ENCODE results near the gene OGDHL. TPM values are rescaled to one million over a fixed set of nuclear protein-coding genes. Genes with fewer than 3 reads are reported as not detected.

Gene OGDHL
- total RNA-seq, 1 experiment from 2014 or later: 2.6 TPM

DNA sequence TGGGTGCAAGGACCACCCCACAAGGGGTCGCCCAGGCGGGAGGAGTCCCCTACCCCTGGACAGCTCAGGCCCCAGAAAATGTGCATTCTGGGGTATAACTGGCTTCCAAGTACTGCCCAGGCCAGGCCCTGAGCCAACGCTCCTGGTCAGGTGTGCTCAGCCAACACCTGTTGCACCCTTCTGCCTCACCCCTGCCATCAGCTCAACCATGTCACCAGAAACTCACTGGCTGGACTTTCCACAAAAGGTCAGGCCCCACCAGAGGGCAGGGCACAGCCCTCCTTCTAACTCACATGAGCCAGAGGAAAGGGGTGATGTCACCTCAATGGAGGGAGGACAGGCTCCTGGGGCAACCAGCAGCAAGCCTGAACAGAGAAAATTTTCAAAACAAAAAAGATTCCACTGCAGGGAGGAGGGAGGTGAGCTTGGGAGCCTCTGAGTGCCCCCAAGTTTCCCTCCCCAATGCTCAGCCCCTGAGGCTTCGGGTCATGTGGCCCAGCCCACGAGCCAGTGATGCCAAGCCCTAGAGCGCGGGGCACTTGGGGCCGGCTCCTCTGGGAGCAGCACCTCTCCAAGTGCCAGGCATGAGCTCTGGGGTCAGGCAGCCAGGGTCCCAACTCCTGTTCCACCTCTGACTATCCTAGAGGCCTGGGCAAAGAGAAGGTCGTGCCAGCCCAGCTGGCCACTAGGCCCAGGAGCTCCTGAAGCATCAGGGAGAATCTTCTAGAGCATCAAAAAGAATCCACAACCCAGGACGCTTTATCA, 2.2 kb downstream of the OGDHL start:
- ATAC-seq: no peak
- Histone ChIP-seq H3K79me2 (ENCODE audit: low read length) (no peaks in the 10 kb centered on the region), H3K4me2 (ENCODE audit: low read length) (no peak overlapping the region), H3K9ac (ENCODE audit: low read length) (no peak overlapping the region), H3K9me2 (replicated peaks; ENCODE audit: low read length) (no peaks in the 10 kb centered on the region), H3K27ac (ENCODE audit: low read length) (no peak overlapping the region), H2AFZ (ENCODE audit: low read length) (no peak overlapping the region), H3K4me3 (ENCODE audit: low read length) (no peak overlapping the region), H3K36me3 (ENCODE audit: low read depth, low read length) (no peaks in the 10 kb centered on the region), H3K4me1 (ENCODE audit: insufficient read depth, low read length) (peaks cover 4% of the 10 kb centered on the region; the same call in 1 of the 2 replicates), H3F3A (ENCODE audit: low read length, unreplicated experiment) (no peaks in the 10 kb centered on the region), H3K9me3 (ENCODE audit: low read length) (no peaks in the 10 kb centered on the region), H3K27me3 (ENCODE audit: low read length) (peaks cover 40% of the 10 kb centered on the region), H4K20me1 (ENCODE audit: low read length) (no peaks in the 10 kb centered on the region)
- POLR2A ChIA-PET (ENCODE audit: unreplicated experiment): interaction anchor here (0.5 kb wide), 1 partner anchor 93 kb away, joined by 18 read pairs; no protein-coding TSS in a partner anchor
- CTCF ChIA-PET: no interaction called here
- intact Hi-C loops (cut with micrococcal nuclease): no loop called here
- TF ChIP-seq EZH2phosphoT487 (IDR thresholded peaks at IDR 0.05; ENCODE audit: borderline replicate concordance, low read length) (no peak), EZH2 (IDR thresholded peaks at IDR 0.05; ENCODE audit: low read length, unreplicated experiment) (no peak)
- TF ChIP-seq, protein P1, sequence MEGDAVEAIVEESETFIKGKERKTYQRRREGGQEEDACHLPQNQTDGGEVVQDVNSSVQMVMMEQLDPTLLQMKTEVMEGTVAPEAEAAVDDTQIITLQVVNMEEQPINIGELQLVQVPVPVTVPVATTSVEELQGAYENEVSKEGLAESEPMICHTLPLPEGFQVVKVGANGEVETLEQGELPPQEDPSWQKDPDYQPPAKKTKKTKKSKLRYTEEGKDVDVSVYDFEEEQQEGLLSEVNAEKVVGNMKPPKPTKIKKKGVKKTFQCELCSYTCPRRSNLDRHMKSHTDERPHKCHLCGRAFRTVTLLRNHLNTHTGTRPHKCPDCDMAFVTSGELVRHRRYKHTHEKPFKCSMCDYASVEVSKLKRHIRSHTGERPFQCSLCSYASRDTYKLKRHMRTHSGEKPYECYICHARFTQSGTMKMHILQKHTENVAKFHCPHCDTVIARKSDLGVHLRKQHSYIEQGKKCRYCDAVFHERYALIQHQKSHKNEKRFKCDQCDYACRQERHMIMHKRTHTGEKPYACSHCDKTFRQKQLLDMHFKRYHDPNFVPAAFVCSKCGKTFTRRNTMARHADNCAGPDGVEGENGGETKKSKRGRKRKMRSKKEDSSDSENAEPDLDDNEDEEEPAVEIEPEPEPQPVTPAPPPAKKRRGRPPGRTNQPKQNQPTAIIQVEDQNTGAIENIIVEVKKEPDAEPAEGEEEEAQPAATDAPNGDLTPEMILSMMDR (conservative IDR thresholded peaks at IDR 0.05; ENCODE audit: low read depth, low read length): no peak
- BruUV-seq (replicated peaks): no TSS peak
- DNase-seq: no peak

DNA sequence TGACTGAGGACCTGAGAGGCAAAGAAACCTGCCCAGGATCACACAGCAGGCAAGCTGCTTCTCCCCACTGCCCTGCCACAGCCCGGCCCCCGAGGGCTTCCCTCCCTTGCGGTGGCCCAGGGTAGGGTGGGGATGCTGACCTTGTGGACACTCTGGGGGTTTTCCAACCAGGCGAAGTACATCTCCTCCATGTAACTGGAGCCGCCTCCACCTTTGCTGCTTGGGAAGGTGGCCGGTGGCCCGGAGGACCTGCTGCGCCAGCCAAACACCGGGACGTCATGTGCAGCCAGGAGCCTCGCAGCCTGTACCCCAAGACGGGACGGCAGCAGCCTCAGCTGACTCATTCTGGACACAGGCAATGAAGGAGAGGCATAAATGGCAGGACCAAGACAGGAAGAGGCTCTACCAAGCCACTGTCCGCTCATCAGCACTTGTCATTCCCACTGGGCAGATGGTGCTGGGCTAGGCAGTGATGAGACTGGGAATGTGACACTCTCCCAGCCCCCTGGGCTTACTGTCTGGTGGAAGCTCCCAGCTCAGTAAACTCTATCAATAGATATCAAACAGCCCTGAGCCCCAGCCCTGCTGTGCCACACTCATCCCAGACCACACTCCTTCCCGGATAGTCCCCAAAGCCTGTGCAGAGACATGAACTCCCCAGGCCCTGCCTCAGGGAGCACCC, 3.7 kb downstream of the OGDHL start:
- Histone ChIP-seq H2AFZ (ENCODE audit: low read length) (no peak overlapping the region), H3K27me3 (ENCODE audit: low read length) (peaks cover 30% of the 10 kb centered on the region), H3K4me3 (ENCODE audit: low read length) (no peak overlapping the region), H3K27ac (ENCODE audit: low read length) (no peak overlapping the region), H3K79me2 (ENCODE audit: low read length) (no peaks in the 10 kb centered on the region), H3K9me2 (replicated peaks; ENCODE audit: low read length) (no peaks in the 10 kb centered on the region), H3K36me3 (ENCODE audit: low read depth, low read length) (no peaks in the 10 kb centered on the region), H3K4me1 (ENCODE audit: insufficient read depth, low read length) (peaks cover 4% of the 10 kb centered on the region; the same call in 1 of the 2 replicates), H3F3A (ENCODE audit: low read length, unreplicated experiment) (no peaks in the 10 kb centered on the region), H4K20me1 (ENCODE audit: low read length) (no peaks in the 10 kb centered on the region), H3K9me3 (ENCODE audit: low read length) (no peaks in the 10 kb centered on the region), H3K9ac (ENCODE audit: low read length) (no peak overlapping the region), H3K4me2 (ENCODE audit: low read length) (no peak overlapping the region)
- no peak for TF ChIP-seq EZH2phosphoT487 (IDR thresholded peaks at IDR 0.05; ENCODE audit: borderline replicate concordance, low read length)
- no peak for TF ChIP-seq EZH2 (IDR thresholded peaks at IDR 0.05; ENCODE audit: low read length, unreplicated experiment)
- TF ChIP-seq, protein P1 (conservative IDR thresholded peaks at IDR 0.05; ENCODE audit: low read depth, low read length): no peak
- DNase-seq (no peak), ATAC-seq (no peak)
- ChIA-PET POLR2A (ENCODE audit: unreplicated experiment) (no interaction called here), CTCF (no interaction called here)
- BruUV-seq (replicated peaks): no TSS peak
- intact Hi-C loops (cut with micrococcal nuclease): no loop called here

DNA sequence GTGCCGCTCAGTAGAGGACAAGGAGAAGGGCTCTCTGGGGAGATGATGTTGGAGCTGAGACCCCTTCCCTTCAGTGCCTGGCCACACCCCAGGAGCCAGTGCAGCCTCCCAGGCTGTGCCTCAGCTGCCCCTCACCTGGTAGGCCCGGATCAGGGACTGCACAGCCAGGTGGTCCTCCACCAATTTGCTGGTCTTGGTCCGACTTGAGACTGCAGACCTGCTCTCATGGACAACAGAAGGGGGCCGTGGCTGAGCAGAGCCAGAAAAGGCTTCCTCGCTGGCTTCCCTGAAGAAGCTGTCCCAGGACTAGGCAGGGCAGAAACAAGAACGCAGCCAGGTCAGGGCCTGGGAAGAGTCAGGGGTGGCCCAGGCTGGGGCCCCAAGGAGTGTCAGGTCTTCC, 5.5 kb downstream of the OGDHL start:
- Histone ChIP-seq H3F3A (ENCODE audit: low read length, unreplicated experiment) (no peaks in the 10 kb centered on the region), H4K20me1 (ENCODE audit: low read length) (no peaks in the 10 kb centered on the region), H3K4me1 (ENCODE audit: insufficient read depth, low read length) (peaks cover under 1% of the 10 kb centered on the region; the same call in 1 of the 2 replicates), H3K9ac (ENCODE audit: low read length) (no peak overlapping the region), H3K27ac (ENCODE audit: low read length) (no peak overlapping the region), H3K4me3 (ENCODE audit: low read length) (no peak overlapping the region), H3K27me3 (ENCODE audit: low read length) (peaks cover 23% of the 10 kb centered on the region), H3K4me2 (ENCODE audit: low read length) (no peak overlapping the region), H3K79me2 (ENCODE audit: low read length) (no peaks in the 10 kb centered on the region), H3K9me2 (replicated peaks; ENCODE audit: low read length) (no peaks in the 10 kb centered on the region), H3K36me3 (ENCODE audit: low read depth, low read length) (no peaks in the 10 kb centered on the region), H2AFZ (ENCODE audit: low read length) (no peak overlapping the region), H3K9me3 (ENCODE audit: low read length) (no peaks in the 10 kb centered on the region)
- POLR2A ChIA-PET (ENCODE audit: unreplicated experiment): no interaction called here
- no TSS peak for BruUV-seq (replicated peaks)
- CTCF ChIA-PET: no interaction called here
- TF ChIP-seq EZH2phosphoT487 (IDR thresholded peaks at IDR 0.05; ENCODE audit: borderline replicate concordance, low read length): no peak
- TF ChIP-seq EZH2 (IDR thresholded peaks at IDR 0.05; ENCODE audit: low read length, unreplicated experiment): no peak
- TF ChIP-seq, protein P1 (conservative IDR thresholded peaks at IDR 0.05; ENCODE audit: low read depth, low read length): no peak
- DNase-seq (no peak), ATAC-seq (no peak)
- intact Hi-C loops (cut with micrococcal nuclease): no loop called here
